Measurements from ENCODE around the gene RBMS3. TPM values are rescaled to one million over a fixed set of nuclear protein-coding genes. Genes with fewer than 3 reads are reported as not detected.

Gene RBMS3
- total and polyA plus RNA-seq, 2 of the 8 experiments (the other 6 are each of a cell fraction or from before 2014, with no cell fraction given) = 3.7 to 6.9 TPM

DNA sequence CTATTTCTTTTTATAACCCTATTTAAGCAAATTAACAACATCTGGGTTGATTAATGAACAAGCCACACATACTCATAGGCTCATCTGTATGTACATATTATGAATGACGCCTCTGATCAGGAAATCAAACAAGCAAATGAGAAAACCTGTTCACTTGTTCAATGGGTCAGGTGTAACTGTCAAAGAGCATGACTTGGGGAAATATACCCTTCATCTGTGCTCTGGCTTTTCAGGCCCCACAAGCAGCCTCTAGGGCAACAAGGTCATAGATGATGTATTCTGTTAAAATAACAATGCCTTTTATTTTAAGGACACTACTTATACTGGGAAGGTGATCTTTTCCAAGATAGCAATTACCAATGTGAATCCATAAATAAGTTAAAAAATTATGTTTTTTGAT lies 102.0 kb downstream of the RBMS3 start:
- no peak for DNase-seq (ENCODE audit: low read depth in 1 of 2, low spot score in 2 of 2)

More for the DNA sequence above, 102.0 kb downstream of the RBMS3 start:
- H2BK20ac ChIP-seq (ENCODE audit: low read length) = no peak overlapping the region
- no peak overlapping the region for H3K9ac ChIP-seq (replicated peaks in 1 of 4; ENCODE audit: extremely low read depth in 1 of 4, low read depth in 3 of 4, low read length in 3 of 4)
- no peak overlapping the region for H2BK12ac ChIP-seq (ENCODE audit: low read depth, low read length)
- no peaks in the 10 kb centered on the region for H3K36me3 ChIP-seq (ENCODE audit: control insufficient read depth in 2 of 4, insufficient read depth in 4 of 4, low read length in 3 of 4)
- no peak overlapping the region for H4K91ac ChIP-seq (replicated peaks; ENCODE audit: insufficient read length, low read length)
- H3K9me3 ChIP-seq (ENCODE audit: insufficient read depth in 2 of 2, low read depth in 1 of 2, low read length in 1 of 2) = no peaks in the 10 kb centered on the region; a peak in 1 of 4 replicates
- no peak overlapping the region for H2AK5ac ChIP-seq (ENCODE audit: low read depth, low read length)
- H3K27ac ChIP-seq (ENCODE audit: low read depth, low read length) = no peak overlapping the region
- H3K14ac ChIP-seq (ENCODE audit: insufficient read length) = no peak overlapping the region
- no peaks in the 10 kb centered on the region for H3K23me2 ChIP-seq (ENCODE audit: low read depth, low read length)
- no peak overlapping the region for H4K8ac ChIP-seq (ENCODE audit: extremely low read depth, insufficient read depth, low read length)
- H3K23ac ChIP-seq (ENCODE audit: insufficient read length) = no peak overlapping the region
- H3K18ac ChIP-seq (ENCODE audit: extremely low read depth, low read length) = no peak overlapping the region
- no peak overlapping the region for H3K56ac ChIP-seq (replicated peaks; ENCODE audit: insufficient read length, low read depth, low read length)
- no peak overlapping the region for H2AFZ ChIP-seq (ENCODE audit: low read length)
- CTCF ChIA-PET (ENCODE audit: partially characterized antibody) = interaction anchor here (0.6 to 0.7 kb wide), 2 partner anchors 148 to 629 kb away, joined by 3 read pairs; no protein-coding TSS in a partner anchor
- POLR2A ChIA-PET (ENCODE audit: partially characterized antibody) = no interaction called here
- no peak overlapping the region for H3K4ac ChIP-seq (replicated peaks; ENCODE audit: insufficient read length, low read depth, low read length)
- H3K4me3 ChIP-seq (ENCODE audit: extremely low read depth in 1 of 4, insufficient read depth in 2 of 4, low read depth in 3 of 4, low read length in 4 of 4) = no peak overlapping the region
- TF ChIP-seq YY1 (IDR thresholded peaks at IDR 0.05; ENCODE audit: low read depth, low read length) (no peak), CEBPB (IDR thresholded peaks at IDR 0.05; ENCODE audit: low read depth, low read length) (no peak), ATF3 (IDR thresholded peaks at IDR 0.05; ENCODE audit: insufficient read depth, low read depth, low read length) (no peak), CHD2 (IDR thresholded peaks at IDR 0.05; ENCODE audit: low read length) (no peak), SP2 (IDR thresholded peaks at IDR 0.05; ENCODE audit: low read length) (no peak), EP300 (IDR thresholded peaks at IDR 0.05; ENCODE audit: borderline replicate concordance in 1 of 2, low read depth in 2 of 2, low read length in 2 of 2) (no peak), GTF2F1 (IDR thresholded peaks at IDR 0.05; ENCODE audit: borderline replicate concordance, low read depth, low read length) (no peak)
- no peak overlapping the region for H4K5ac ChIP-seq (ENCODE audit: insufficient read length, low read depth, low read length)
- no peak overlapping the region for H2BK5ac ChIP-seq (ENCODE audit: low read depth, low read length)
- H3K27me3 ChIP-seq (replicated peaks in 1 of 4; ENCODE audit: control insufficient read depth in 3 of 4, extremely low read depth in 1 of 4, insufficient read depth in 3 of 4, low read length in 3 of 4) = no peaks in the 10 kb centered on the region
- 89% methylated on average over 1 of the region's 1 CpG; no CpG with 5 or more reads in 1 of the 2 experiments for WGBS, 2 experiments (ENCODE audit: extremely low coverage in 1 of 2, insufficient coverage in 1 of 2, insufficient read length in 1 of 2, insufficient replicate concordance in 2 of 2, low coverage in 1 of 2, low lambda C conversion rate in 2 of 2, missing lambda C conversion rate in 1 of 2)
- H3K79me2 ChIP-seq (ENCODE audit: control insufficient read depth in 1 of 2, insufficient read depth in 2 of 2, low read length in 2 of 2) = no peaks in the 10 kb centered on the region
- no peak overlapping the region for H2BK120ac ChIP-seq (replicated peaks; ENCODE audit: low read depth, low read length)
- no peak overlapping the region for H2BK15ac ChIP-seq (ENCODE audit: low read length)
- no peaks in the 10 kb centered on the region for H3K4me1 ChIP-seq (replicated peaks in 1 of 4; ENCODE audit: control insufficient read depth in 3 of 4, insufficient read depth in 4 of 4, low read length in 3 of 4)
- no peaks in the 10 kb centered on the region for H3K79me1 ChIP-seq (ENCODE audit: low read depth, low read length)
- no peaks in the 10 kb centered on the region for H4K20me1 ChIP-seq (replicated peaks in 1 of 2; ENCODE audit: control insufficient read depth in 1 of 2, insufficient read depth in 2 of 2, low read length in 2 of 2)
- FAIRE-seq = no peak
- no peak overlapping the region for H3K4me2 ChIP-seq (ENCODE audit: insufficient read depth in 1 of 2, low read depth in 2 of 2, low read length in 2 of 2)
